Measurements from ENCODE around the gene ITGAL.
"Not testable (repeated sequence)": the region's sequence is repeated elsewhere in the genome, so short reads cannot be mapped to it uniquely, and the experiment has no call there.

Gene ITGAL

DNA sequence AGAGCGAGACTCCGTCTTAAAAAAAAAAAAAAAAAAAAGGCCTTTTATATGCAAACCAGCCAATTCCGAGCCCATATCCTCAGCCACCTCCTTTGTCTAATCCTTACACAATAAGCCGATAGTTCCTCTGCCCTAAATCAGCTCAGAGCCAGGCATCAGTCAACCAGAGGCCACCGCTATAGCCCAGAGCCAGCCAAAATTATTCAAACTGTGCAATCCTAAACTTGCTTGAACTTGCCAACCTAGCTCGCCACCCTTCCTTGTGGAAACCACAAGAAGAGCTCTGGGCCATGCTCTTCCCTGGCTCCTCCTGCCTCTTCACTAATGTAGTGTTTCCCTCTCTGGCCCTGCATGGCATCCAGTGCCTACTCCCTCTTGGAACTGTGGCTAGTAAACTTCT lies 17.7 kb downstream of the ITGAL start:
- in situ Hi-C loops (cut with MboI; ENCODE audit: low sequenced_read_pairs), result no loop called here

DNA sequence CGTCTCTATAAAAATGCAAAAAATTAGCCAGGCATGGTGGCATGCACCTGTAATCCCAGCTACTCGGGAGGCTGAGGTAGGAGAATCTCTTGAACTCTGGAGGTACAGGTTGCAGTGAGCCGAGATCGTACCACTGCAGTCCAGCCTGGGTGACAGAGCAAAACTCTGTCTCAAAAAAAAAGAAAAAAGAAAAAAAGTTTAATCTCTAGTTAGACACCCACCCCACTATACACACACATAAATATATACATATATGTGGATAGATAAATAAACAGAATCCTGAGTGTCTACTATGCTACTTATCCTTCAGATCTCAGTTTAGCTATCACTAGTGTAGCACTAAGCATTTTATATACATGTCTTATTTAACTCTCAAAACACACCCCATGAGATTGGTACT lies 18.7 kb downstream of the ITGAL start:
- in situ Hi-C loops (cut with MboI; ENCODE audit: low sequenced_read_pairs), result no loop called here

DNA sequence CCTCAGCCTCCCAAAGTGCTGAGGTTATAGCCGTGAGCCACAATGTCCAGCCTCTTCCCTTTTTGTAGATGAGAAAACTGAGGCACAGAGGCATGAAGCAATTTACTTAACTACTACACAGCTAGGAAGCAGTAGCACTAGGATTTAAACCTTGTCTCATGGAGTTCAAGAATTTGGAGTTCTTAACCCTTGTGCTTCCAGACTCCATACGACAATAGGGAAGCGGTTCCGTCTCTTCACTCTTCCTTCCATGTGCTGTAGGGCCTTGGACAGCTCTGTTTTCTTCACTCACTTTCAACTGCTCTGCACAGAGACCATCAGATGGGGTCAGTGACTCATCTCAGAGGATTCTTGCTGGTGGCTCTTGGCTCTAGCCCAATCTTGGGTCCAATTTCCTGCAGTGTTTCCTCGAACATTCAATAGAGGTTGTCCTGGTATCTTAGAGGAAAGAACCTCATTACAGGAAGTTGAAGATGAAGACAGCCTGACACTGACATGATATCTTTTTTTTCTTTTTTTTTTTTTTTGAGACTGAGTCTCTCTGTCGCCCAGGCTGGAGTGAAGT lies 19.3 kb downstream of the ITGAL start:
- in situ Hi-C loops (cut with MboI; ENCODE audit: low sequenced_read_pairs), result no loop called here

DNA sequence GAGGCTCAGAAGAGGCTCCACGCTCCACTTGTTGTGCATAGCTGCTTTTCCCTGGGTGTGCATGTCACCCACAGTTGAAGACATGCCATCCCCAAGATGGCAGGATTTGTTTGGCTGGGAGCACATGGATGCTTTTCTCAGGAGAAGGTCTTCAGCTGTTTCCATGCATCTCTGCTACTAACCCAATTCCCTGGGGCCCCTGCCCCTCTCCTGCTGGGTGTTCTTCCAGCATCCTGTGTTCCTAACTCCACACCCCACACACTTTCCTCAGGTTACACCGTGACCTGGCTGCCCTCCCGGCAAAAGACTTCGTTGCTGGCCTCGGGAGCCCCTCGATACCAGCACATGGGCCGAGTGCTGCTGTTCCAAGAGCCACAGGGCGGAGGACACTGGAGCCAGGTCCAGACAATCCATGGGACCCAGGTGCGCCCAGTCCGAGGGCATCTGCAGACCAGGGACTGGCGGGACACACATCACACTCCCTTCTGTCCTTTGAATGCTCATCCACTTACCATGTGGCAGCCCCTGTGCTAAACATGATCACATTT lies 21.5 kb downstream of the ITGAL start:
- in situ Hi-C loops (cut with MboI; ENCODE audit: low sequenced_read_pairs), result no loop called here

DNA sequence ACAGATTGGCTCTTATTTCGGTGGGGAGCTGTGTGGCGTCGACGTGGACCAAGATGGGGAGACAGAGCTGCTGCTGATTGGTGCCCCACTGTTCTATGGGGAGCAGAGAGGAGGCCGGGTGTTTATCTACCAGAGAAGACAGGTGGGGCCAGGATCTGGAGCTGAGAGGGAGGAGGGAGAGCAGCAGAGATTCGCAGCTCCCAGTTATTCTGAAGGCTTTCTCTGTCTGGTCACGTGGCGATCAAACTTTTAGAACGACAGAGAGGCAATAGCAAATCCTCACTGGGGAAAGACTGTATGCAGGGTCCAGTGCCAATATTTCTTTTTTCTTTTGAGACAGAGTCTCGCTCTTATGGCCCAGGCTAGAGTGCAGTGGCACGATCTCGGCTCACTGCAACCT lies 22.2 kb downstream of the ITGAL start:
- in situ Hi-C loops (cut with MboI; ENCODE audit: low sequenced_read_pairs), result no loop called here

DNA sequence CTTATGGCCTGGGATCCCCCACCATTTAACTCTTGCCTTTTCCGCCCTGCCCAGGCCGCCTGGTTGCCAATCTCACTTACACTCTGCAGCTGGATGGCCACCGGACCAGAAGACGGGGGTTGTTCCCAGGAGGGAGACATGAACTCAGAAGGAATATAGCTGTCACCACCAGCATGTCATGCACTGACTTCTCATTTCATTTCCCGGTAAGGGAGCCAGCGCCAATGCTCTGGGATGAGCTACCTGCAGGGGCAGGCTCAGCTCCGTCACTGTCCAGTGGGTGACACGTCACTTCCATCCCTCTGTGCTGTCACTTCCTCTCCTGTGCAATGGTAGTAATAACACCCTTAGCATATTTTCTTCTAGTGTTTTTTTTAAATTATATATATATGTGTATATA lies 26.7 kb downstream of the ITGAL start:
- in situ Hi-C loops (cut with MboI; ENCODE audit: low sequenced_read_pairs), result no loop called here

DNA sequence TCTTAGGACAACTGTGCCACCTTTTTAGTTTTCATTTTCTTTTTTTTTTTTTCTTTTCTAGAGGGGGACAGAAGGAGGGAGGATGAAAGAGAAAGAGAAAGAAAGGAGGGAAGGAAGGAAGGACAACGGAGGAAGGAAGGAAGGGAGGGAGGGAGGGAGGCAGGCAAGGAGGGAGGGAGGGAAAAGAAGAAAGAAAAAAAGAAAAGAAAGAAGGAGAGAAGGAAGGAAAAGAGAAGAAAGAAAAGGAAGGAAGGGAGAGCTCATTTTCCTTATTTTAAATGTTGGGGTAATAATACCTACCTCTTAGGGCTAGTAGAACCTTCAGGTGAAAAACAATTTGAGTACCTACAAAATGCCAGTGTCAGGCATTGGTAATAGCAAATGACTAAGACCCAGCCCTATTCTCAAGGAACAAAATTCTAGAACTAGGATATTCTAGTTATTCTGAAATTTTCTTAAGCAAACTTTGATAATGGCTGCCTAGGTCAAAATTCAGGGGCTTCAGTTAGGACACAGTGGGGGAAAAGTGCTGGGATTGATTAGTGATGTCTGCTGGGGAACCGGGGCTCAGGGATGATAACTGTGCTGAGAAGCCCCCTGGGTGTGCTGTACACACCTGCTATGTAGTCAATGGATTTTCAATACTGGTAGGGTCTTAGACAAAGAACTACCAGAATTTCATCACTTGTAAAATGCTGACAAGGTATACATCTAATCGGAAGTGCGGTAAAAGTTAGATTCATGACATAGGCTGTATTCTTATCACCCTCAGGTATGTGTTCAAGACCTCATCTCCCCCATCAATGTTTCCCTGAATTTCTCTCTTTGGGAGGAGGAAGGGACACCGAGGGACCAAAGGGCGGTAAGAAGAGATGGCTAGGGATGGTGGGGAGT lies 31.1 kb downstream of the ITGAL start:
- in situ Hi-C loops (cut with MboI; ENCODE audit: low sequenced_read_pairs), result no loop called here

DNA sequence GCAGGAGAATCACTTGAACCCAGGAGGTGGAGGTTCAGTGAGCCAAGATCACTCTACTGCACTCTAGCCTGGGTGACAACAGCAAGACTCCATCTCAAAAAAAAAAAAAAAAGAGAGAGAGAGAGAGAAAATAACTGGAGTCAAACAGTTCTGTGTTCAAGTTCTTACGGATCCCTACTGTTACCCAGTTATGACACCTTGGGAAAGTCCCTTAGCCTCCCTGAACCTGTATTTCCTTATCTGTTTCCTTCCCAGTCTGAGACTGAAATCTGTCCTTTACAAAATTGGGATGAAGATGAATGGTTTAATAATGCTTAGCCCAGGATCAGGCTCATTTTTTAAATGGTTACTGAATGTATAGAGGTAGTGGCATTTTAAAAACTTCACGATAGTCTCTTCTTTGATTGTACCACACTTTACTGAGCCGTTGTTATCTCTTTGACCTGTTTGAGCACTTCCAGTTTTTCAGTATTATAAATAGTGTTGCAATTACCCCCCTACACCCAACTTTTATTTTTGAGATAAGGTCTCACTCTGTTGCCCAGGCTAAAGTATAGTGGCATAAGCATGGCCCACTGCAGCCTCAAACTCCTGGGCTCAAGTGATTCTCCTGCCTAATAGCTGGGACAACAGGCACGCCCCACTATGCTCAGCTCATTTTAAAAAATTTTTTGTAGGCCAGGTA lies 36.7 kb downstream of the ITGAL start:
- in situ Hi-C loops (cut with MboI; ENCODE audit: low sequenced_read_pairs), result no loop called here

DNA sequence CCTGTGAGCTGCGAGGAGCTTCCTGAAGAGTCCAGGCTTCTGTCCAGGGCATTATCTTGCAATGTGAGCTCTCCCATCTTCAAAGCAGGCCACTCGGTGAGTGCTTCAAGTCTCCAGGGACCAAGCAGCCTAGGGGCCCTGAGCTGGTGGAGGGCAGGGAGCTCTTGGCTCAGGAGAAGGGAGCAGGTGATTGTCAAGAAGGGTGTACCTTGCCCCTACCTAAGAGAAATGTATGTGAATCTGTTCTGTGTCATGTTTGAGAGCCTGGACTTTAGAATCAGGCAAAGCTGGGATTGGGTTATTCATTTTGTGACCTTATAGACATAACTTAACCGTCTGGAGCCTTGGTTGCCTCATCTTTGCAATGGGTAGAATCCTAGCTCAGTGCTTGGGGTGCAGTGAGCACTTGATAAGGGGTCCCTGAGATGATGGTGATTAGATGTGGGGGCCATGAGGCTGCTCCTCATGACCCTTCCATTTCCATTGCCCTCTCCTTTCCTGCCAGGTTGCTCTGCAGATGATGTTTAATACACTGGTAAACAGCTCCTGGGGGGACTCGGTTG lies 37.9 kb downstream of the ITGAL start:
- in situ Hi-C loops (cut with MboI; ENCODE audit: low sequenced_read_pairs), result no loop called here

DNA sequence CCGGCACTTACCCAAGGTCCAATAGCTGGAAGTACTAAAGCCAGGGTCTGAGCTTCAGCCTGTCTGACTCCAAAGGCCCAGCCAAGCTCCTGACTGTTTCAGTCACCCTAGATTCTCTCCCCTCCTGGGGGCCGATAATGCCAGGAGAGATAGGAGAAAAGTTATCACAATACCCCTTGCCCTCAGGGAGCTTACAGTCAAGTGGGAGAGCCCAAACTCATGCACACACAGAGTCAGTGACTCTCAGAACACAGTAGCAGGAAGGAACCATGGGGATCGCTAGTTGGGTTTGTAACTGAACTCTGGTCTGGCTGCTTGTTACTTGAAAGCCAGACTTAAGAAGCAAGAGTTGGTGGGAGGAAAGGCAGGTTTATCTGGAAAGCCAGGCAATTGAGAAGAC lies 39.0 kb downstream of the ITGAL start:
- in situ Hi-C loops (cut with MboI; ENCODE audit: low sequenced_read_pairs), result no loop called here

DNA sequence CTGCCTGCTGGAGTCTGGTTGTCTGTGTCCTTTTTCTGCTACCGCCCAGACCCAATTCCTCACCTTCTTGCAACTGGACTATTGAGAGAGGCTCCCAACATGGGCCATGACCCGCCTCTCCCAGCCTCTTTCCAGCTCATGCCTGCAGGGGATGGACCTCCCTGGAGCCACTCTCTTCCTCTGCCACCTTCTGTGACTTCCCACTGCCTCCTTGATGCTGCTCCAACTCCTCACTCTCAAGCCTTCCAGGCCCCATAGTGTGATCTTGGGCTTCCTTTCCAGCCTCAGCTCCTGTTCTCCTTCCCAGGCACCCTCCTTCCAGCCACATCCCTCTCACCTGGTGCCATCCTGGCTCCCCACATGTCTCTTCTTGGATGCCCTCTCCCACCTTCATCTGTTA lies 42.7 kb downstream of the ITGAL start:
- in situ Hi-C loops (cut with MboI; ENCODE audit: low sequenced_read_pairs), result no loop called here

DNA sequence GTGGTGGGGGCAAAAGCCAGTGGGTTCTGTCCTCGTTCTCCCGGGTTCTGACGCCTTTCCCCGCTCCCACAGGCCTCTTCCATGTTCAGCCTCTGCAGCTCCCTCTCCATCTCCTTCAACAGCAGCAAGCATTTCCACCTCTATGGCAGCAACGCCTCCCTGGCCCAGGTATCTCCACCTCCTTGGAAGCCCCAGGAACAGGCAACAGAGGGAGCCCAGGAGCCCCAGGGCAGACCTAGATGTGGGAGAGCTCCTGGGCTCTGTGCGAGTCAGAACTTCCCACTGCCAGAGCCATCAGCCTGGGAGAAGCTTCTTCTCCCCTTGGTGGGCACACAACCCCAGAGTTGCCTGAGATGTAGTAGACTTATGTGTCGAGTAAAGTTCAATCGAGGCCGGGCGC lies 46.0 kb downstream of the ITGAL start:
- in situ Hi-C loops (cut with MboI; ENCODE audit: low sequenced_read_pairs), result no loop called here

DNA sequence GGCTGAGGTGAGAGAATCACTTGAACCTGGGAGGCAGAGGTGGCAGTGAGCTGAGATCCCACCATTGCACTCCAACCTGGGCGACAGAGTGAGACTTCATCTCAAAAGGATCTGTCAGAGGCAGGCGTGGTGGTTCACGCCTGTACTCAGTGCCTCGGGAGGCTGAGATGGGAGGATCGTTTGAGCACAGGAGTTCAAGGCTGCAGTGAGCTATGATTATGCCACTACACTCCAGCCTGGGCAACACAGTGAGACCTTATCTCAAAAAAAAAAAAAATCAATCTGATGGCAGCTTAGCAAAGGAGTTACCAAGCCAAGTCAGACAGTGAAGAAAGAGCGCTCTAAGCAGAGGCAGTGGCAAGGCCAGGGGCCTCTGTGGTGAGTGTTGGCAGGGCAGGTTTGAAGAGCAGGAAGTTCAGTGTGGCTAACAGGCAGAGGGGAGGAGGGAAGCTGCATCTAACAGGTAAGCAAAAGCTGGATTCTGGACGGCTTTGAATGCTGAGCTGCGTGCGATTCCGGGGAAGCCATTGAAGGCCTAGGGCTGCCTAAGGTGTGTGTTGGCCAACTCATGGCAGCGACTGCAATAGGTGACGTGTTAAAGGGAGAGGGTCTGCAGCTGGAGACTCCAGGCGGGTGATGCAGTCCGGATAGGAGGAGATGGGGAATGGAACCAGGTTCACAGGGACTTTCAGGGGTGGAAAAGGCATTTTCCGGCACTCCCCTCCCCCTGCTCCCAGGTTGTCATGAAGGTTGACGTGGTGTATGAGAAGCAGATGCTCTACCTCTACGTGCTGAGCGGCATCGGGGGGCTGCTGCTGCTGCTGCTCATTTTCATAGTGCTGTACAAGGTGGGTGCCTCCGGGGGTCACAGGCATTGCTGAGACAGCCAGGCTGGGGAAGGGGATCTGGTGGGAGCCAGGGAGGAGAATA lies 46.8 kb downstream of the ITGAL start:
- in situ Hi-C loops (cut with MboI; ENCODE audit: low sequenced_read_pairs), result no loop called here

DNA sequence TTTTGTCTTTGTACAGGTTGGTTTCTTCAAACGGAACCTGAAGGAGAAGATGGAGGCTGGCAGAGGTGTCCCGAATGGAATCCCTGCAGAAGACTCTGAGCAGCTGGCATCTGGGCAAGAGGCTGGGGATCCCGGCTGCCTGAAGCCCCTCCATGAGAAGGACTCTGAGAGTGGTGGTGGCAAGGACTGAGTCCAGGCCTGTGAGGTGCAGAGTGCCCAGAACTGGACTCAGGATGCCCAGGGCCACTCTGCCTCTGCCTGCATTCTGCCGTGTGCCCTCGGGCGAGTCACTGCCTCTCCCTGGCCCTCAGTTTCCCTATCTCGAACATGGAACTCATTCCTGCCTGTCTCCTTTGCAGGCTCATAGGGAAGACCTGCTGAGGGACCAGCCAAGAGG lies 48.9 kb downstream of the ITGAL start:
- in situ Hi-C loops (cut with MboI; ENCODE audit: low sequenced_read_pairs), result no loop called here

DNA sequence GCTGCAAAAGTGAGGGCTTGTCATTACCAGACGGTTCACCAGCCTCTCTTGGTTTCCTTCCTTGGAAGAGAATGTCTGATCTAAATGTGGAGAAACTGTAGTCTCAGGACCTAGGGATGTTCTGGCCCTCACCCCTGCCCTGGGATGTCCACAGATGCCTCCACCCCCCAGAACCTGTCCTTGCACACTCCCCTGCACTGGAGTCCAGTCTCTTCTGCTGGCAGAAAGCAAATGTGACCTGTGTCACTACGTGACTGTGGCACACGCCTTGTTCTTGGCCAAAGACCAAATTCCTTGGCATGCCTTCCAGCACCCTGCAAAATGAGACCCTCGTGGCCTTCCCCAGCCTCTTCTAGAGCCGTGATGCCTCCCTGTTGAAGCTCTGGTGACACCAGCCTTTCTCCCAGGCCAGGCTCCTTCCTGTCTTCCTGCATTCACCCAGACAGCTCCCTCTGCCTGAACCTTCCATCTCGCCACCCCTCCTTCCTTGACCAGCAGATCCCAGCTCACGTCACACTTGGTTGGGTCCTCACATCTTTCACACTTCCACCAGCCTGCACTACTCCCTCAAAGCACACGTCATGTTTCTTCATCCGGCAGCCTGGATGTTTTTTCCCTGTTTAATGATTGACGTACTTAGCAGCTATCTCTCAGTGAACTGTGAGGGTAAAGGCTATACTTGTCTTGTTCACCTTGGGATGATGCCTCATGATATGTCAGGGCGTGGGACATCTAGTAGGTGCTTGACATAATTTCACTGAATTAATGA lies 49.5 kb downstream of the ITGAL start:
- in situ Hi-C loops (cut with MboI; ENCODE audit: low sequenced_read_pairs), result no loop called here

DNA sequence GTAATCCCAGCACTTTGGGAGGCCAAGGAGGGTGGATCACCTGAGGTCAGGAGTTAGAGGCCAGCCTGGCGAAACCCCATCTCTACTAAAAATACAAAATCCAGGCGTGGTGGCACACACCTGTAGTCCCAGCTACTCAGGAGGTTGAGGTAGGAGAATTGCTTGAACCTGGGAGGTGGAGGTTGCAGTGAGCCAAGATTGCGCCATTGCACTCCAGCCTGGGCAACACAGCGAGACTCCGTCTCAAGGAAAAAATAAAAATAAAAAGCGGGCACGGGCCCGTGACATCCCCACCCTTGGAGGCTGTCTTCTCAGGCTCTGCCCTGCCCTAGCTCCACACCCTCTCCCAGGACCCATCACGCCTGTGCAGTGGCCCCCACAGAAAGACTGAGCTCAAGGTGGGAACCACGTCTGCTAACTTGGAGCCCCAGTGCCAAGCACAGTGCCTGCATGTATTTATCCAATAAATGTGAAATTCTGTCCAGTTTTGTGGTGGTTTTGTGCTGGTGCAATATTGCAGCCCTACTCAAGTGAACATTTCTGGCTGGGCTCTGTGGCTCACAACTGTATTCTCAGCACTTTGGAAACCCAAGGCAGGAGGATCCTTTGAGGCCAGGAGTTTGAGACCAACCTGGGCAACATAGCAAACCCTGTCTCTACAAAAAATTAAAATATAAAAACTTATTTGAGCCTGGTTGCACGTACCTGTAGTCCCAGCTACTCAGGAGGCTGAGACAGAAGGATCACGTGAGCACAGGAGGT lies 50.3 kb downstream of the ITGAL start:
- in situ Hi-C loops (cut with MboI; ENCODE audit: low sequenced_read_pairs), result not testable (repeated sequence)

DNA sequence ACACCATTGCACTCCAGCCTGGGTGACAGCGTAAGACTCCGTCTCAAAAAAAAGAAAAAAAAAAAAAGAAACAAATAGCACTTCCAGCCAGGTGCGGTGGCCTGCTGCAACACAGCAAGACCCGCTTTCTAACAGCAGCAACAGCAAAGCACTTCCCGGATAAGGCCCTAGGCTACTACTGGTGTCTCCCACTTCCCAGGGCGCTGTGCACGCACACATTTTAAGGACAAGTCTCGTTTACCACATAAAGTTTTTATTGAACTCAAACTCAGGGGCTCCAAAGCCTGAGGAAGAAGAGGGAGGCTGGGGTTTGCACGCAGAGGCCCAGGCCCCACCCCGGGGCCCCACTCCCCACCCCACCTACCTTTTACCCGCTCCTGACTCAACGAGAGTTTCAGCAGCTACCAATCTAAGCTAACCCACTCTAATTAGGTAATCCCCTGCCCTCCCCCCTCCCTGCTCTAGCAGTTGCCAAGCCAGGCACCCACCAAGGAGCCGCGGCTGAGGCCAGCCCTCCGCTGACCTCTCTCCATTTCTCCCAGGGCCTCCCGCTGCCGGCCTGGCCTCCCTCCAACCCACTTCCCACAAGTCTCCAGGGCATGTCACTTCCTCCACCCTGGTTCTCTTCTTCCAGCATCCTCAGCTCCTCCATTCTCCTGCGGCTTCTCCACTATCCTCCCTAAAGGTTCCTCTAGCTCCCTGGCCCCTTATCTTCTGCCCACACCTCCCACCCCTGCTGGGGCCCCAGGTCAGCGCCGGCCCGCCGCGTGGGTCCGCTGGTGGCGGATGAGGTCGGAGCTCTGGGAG lies 51.4 kb downstream of the ITGAL start:
- in situ Hi-C loops (cut with MboI; ENCODE audit: low sequenced_read_pairs), result no loop called here
